Left lung (tissue), 10 donors: ENCODE data around the gene LRRC75A. TPM values are rescaled to one million over a fixed set of nuclear protein-coding genes. Genes with fewer than 3 reads are reported as not detected.
A peak's percentile ranks its signal among the peaks of the same experiment; 100 is the strongest.
"Not testable (repeated sequence)": the region's sequence is repeated elsewhere in the genome, so short reads cannot be mapped to it uniquely, and the experiment has no call there.

Source experiments
- ATAC-seq: fragments of 200-7000 bp; cut with Tn5 transposase; one replicate; pipeline ENCODE4 v1.9.1; 2020; ENCODE audit warnings: moderate library complexity
- DNase-seq, 4 donors: peaks; one replicate each; pipeline ENCODE4 v3.0.0-alpha.2; 2013 to 2020
- H3K27ac ChIP-seq, 2 donors: fragments of 200-600 bp; sonication (generic) in 1 of 2; one replicate each; pipeline versions ENCODE4 v1.5.0 to v1.8.0; 2020 to 2021
- H3K27me3 ChIP-seq, 2 donors: fragments of 200-600 bp; sonication (generic) in 1 of 2; one replicate each; pipeline versions ENCODE4 v1.5.0 to v1.8.0; 2020 to 2021
- H3K36me3 ChIP-seq, 2 donors: fragments of 200-600 bp; sonication (generic) in 1 of 2; one replicate each; pipeline versions ENCODE4 v1.5.0 to v1.8.0; 2020 to 2021
- H3K4me1 ChIP-seq, 2 donors: fragments of 200-600 bp; one replicate each; pipeline ENCODE4 v1.8.0; 2021
- H3K4me3 ChIP-seq, 2 donors: fragments of 200-600 bp; sonication (generic) in 1 of 2; one replicate each; pipeline versions ENCODE4 v1.5.0 to v1.8.0; 2020 to 2021; ENCODE audit warnings: mild to moderate bottlenecking in 1 of 2
- H3K9me3 ChIP-seq, 2 donors: fragments of 200-600 bp; sonication (generic) in 1 of 2; one replicate each; pipeline versions ENCODE4 v1.5.0 to v1.8.0; 2020 to 2021
- intact Hi-C, 2 donors: fragments of 100-400 bp; cut with DNase I; formaldehyde crosslinking; loops; one replicate each; pipeline versions ENCODE4 v1.11.2 to v1.14.2; 2022
- polyA plus RNA-seq, 6 donors: library from polyadenylated mRNA; unstranded; fragments of 120-200 nt; gene quantifications; one replicate each; pipeline ENCODE4 v1.2.1, GENCODE V29; 2013; ENCODE audit not compliant: insufficient read length in 6 of 6
- total RNA-seq, 2 donors: library from RNA; stranded (reverse); fragmentation: NEBNext Ultra II Directional; extraction: Animal tissue kit (Norgen Biotek cat#: 25700); gene quantifications; one replicate each; pipeline ENCODE4 v1.2.1, GENCODE V29; 2021
- TF ChIP-seq, protein P1 (sequence below), 2 donors: fragments of 200-600 bp; sonication (generic) in 1 of 2; IDR thresholded peaks; one replicate each; pipeline versions ENCODE4 v1.5.0 to v1.8.0; 2021; ENCODE audit warnings: antibody characterized with exemption in 2 of 2
- donor health status: DM: no; HTN: yes; CAD: no.
- donor health status: DM: no; HTN: no; CAD: no.

LRRC75A gene
- total and polyA plus RNA-seq, 8 donors = 2.9 to 7.1 (median 5.7) TPM

DNA sequence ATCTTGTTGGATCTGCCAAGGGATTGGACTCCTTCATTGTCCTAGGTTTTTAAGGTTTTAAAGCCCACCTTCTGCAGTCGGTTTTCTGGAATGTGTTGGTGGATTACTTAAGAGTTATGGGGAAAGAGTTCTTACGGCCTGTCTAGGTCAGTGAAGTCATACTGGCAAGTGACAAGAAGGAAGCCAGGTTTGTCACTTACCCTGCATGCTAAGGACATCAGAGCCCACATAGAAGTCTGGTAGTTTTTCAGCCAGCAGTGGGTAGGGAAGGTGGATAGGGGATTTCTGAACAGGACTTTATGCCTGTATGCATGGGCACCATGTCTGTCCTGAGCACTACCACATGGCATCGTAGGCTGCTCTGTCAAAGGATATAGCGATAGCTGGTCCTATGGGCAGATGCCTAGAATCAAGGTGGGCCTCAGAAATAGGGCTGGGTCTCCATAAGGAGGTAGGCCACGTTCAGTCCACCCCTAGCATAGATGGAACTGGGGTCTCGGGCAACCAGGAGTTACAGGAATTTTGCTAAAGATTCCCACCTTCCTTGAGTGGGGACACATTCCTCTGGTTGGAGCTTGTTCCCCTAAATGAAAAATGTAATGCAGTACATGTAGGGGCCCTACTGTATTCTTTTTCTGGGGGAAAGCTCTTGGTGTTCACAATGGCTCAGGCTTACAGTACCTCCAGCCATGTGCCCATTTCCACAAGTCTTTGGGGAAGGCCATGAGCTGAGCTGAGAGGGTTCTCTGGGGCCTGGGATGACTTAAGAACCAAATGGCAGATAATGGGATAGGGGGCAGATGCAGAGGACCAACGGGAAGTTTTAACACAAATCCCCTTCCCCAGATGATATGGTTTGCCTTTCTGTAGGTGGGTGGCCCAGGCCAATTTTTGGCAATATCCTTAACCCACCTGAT lies 49.1 kb downstream of the LRRC75A start:
- no peaks in the 10 kb centered on the region for H3K27me3 ChIP-seq
- no peaks in the 10 kb centered on the region for H3K9me3 ChIP-seq
- peaks cover 24 to 58% of the 10 kb centered on the region in 2 donors for H3K4me1 ChIP-seq
- H3K36me3 ChIP-seq = peaks cover 0 to 72% of the 10 kb centered on the region in 2 donors
- intact Hi-C loops = no loop called here
- H3K4me3 ChIP-seq = peak overlapping the region in 1 of 2 donors; percentile 98
- TF ChIP-seq, protein P1, sequence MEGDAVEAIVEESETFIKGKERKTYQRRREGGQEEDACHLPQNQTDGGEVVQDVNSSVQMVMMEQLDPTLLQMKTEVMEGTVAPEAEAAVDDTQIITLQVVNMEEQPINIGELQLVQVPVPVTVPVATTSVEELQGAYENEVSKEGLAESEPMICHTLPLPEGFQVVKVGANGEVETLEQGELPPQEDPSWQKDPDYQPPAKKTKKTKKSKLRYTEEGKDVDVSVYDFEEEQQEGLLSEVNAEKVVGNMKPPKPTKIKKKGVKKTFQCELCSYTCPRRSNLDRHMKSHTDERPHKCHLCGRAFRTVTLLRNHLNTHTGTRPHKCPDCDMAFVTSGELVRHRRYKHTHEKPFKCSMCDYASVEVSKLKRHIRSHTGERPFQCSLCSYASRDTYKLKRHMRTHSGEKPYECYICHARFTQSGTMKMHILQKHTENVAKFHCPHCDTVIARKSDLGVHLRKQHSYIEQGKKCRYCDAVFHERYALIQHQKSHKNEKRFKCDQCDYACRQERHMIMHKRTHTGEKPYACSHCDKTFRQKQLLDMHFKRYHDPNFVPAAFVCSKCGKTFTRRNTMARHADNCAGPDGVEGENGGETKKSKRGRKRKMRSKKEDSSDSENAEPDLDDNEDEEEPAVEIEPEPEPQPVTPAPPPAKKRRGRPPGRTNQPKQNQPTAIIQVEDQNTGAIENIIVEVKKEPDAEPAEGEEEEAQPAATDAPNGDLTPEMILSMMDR (IDR thresholded peaks at IDR 0.05) = no peak
- ATAC-seq (no peak), DNase-seq (no peak)
- peak overlapping the region in 1 of 2 donors; percentile 67 for H3K27ac ChIP-seq

DNA sequence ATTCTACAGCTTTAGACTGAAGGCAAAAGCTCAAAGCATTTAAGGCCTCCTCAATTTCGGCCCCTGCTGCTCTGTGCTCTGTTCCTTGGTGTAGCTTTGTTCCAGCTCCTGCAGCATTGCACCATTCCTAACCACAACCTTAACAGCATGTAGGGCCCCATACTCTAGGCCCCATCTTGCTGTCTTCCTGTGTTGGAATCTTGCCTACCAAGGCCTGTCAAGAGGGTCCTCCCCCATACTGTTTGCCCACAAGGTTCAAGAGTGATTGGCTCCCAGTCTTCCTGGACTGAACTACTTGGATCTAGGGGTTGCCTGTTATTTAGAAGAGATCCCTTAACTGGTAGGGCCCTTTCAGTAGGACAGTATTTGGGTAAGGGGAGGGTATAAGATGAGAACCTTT lies 49.9 kb downstream of the LRRC75A start:
- Histone ChIP-seq H3K9me3 (no peaks in the 10 kb centered on the region), H3K27ac (peak overlapping the region in 1 of 2 donors; percentile 67), H3K4me3 (peak overlapping the region in 1 of 2 donors; percentile 98), H3K4me1 (peaks cover 24 to 58% of the 10 kb centered on the region in 2 donors), H3K27me3 (no peaks in the 10 kb centered on the region), H3K36me3 (peaks cover 0 to 65% of the 10 kb centered on the region in 2 donors)
- intact Hi-C loops = no loop called here
- TF ChIP-seq, protein P1 (IDR thresholded peaks at IDR 0.05) = no peak
- DNase-seq (no peak), ATAC-seq (no peak)

DNA sequence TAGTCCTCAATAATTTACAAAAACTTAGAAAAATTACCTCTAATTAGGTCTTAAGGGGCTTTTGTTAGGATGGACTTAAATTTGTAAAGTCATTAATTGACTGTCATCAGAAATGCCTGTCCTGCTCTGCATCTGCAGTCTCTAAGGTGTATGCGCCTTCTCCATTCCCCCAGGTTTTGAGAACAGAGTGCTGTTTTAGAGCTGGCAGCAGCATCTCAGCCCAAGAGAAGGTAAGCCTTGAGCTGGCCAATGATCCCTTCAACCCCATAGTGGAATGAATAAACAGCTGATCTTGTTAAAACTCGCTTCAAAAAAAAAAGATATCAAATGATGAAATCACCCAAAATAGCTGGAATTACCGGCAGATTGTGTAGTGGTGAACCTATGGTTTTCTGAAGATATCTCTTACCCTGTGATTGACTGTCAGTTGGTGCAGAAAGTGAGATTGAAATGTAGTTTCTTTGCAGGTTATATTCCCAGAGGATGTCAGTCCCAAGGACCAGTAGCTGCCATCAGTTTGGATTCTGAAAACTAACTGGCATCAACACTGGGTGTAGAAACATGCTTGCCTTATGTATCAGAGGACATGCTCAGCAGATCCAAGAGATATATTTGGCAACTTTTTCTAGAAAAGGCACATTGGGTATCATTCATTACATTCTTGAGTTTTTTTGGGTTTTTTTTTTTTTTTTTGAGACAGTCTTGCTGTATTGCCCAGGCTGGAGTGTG lies 50.9 kb downstream of the LRRC75A start:
- peak overlapping the region in 1 of 2 donors; percentile 92 for H3K27ac ChIP-seq
- peak overlapping the region in 1 of 2 donors; percentile 98 for H3K4me3 ChIP-seq

DNA sequence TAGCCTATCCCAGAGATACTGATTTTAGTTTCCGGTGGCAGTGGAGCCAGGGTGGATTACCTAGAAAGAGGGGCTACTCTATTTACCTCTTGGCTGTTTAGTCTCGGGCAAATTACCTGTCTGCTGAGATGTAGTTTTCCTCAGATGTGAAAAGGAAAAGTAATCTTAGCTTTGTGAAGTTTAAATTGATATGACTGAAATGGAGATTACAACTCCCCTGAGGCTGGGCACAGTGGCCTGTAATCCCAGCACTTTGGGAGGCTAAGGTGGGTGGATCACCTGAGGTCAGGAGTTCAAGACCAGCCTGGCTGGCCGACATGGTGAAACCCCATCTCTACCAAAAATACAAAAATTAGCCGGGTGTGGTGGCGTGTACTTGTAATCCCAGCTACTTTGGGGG lies 51.6 kb downstream of the LRRC75A start:
- Histone ChIP-seq H3K4me3 (peak overlapping the region; percentile 91 to 98), H3K27ac (peak overlapping the region in 1 of 2 donors; percentile 92), H3K36me3 (peaks cover 0 to 48% of the 10 kb centered on the region in 2 donors), H3K4me1 (peaks cover 24 to 64% of the 10 kb centered on the region in 2 donors)
- H3K9me3 ChIP-seq, intact Hi-C loops, DNase-seq, H3K27me3 ChIP-seq, ATAC-seq: not testable (repeated sequence)

More for the DNA sequence above, 50.9 kb downstream of the LRRC75A start:
- H3K4me1 ChIP-seq = peaks cover 24 to 64% of the 10 kb centered on the region in 2 donors
- ATAC-seq = no peak
- no peak for DNase-seq
- peaks cover 0 to 55% of the 10 kb centered on the region in 2 donors for H3K36me3 ChIP-seq
- no peaks in the 10 kb centered on the region for H3K9me3 ChIP-seq
- intact Hi-C loops = no loop called here
- H3K27me3 ChIP-seq = no peaks in the 10 kb centered on the region
- TF ChIP-seq, protein P1 (IDR thresholded peaks at IDR 0.05) = no peak

DNA sequence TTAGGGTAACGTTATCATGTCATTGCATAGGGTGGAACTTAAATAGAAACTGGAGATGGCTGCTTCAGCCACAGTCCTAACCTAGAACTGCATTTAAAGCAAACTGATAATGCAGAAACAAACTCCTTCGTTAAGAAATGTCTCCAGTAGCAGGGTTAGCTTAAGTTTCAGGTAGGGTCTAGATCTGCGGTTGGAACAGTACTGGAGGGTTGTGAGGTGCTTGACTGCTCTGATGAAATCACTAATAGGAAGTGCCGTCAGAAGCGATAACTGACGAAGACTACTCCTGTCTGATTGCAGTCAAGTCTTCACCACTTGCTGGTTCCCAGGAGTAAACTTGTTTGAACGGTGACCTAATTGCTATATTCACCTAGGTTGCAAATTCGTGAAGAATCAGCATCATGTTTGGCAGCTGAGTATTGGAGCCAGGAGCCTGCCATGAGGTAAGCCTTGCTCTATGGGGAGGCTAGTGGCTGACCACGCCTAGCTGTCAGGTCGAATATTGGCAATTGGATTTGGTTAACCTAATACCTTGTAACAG lies 52.1 kb downstream of the LRRC75A start:
- H3K36me3 ChIP-seq = peaks cover 0 to 47% of the 10 kb centered on the region in 2 donors
- intact Hi-C loops = loop anchor here in 1 of 2 donors (10.0 kb wide), 1 partner anchor 75 kb away; no protein-coding TSS in a partner anchor
- H3K9me3 ChIP-seq = no peaks in the 10 kb centered on the region
- H3K4me1 ChIP-seq = peaks cover 24 to 64% of the 10 kb centered on the region in 2 donors
- no peak for ATAC-seq
- peak overlapping the region; percentile 86 to 92 for H3K27ac ChIP-seq
- no peaks in the 10 kb centered on the region for H3K27me3 ChIP-seq
- no peak for DNase-seq
- TF ChIP-seq, protein P1 (IDR thresholded peaks at IDR 0.05) = no peak
- peak overlapping the region; percentile 91 to 98 for H3K4me3 ChIP-seq
